Measurements from ENCODE around the gene SCRN1. TPM values are rescaled to one million over a fixed set of nuclear protein-coding genes. Genes with fewer than 3 reads are reported as not detected.

Gene SCRN1
- total RNA-seq, 2 donors from 2014 or later: 33.8 to 99.8 TPM

- TF ChIP-seq POLR2AphosphoS5 (IDR thresholded peaks at IDR 0.05) (no peak), CTCF (IDR thresholded peaks at IDR 0.05) (no peak), POLR2A (IDR thresholded peaks at IDR 0.05) (no peak)
- H3K9me3 ChIP-seq: no peaks in the 10 kb centered on the region
- H3K4me3 ChIP-seq: no peak overlapping the region
- 88% methylated on average over 4 of the region's 4 CpGs for WGBS
- H3K4me1 ChIP-seq (replicated peaks): no peaks in the 10 kb centered on the region
- no peak overlapping the region for H3K27ac ChIP-seq
- no peaks in the 10 kb centered on the region for H3K36me3 ChIP-seq
- intact Hi-C loops (cut with DNase I): no loop called here
- no peak for DNase-seq (ENCODE audit: low spot score)
- no peaks in the 10 kb centered on the region for H3K27me3 ChIP-seq (replicated peaks; ENCODE audit: insufficient read depth)
These were observed 35.8 kb downstream of the SCRN1 start for GRCh38 chr7:29953726-29954347.

- no peaks in the 10 kb centered on the region for H3K36me3 ChIP-seq
- intact Hi-C loops (cut with DNase I): no loop called here
- no peak for DNase-seq (ENCODE audit: low spot score)
- H3K4me3 ChIP-seq: no peak overlapping the region
- no peak overlapping the region for H3K27ac ChIP-seq
- H3K9me3 ChIP-seq: no peaks in the 10 kb centered on the region
- WGBS: 95% methylated on average over 8 of the region's 8 CpGs
- no peaks in the 10 kb centered on the region for H3K4me1 ChIP-seq (replicated peaks)
- TF ChIP-seq POLR2A (IDR thresholded peaks at IDR 0.05): no peak
- no peaks in the 10 kb centered on the region for H3K27me3 ChIP-seq (replicated peaks; ENCODE audit: insufficient read depth)
These were observed 38.4 kb downstream of the SCRN1 start for GRCh38 chr7:29951206-29951605.

- Histone ChIP-seq H3K9me3 (no peaks in the 10 kb centered on the region), H3K36me3 (no peaks in the 10 kb centered on the region), H3K27me3 (replicated peaks; ENCODE audit: insufficient read depth) (no peaks in the 10 kb centered on the region), H3K4me3 (no peak overlapping the region), H3K27ac (no peak overlapping the region), H3K4me1 (replicated peaks) (no peaks in the 10 kb centered on the region)
- DNase-seq (ENCODE audit: low spot score): no peak
- intact Hi-C loops (cut with DNase I): no loop called here
- 96% methylated on average over 8 of the region's 8 CpGs for WGBS
- TF ChIP-seq POLR2AphosphoS5 (IDR thresholded peaks at IDR 0.05) (no peak), POLR2A (IDR thresholded peaks at IDR 0.05) (no peak), CTCF (IDR thresholded peaks at IDR 0.05) (no peak)
These were observed 39.1 kb downstream of the SCRN1 start for GRCh38 chr7:29950480-29950879.

- Histone ChIP-seq H3K27ac (no peak overlapping the region), H3K9me3 (no peaks in the 10 kb centered on the region), H3K4me3 (no peak overlapping the region), H3K27me3 (replicated peaks; ENCODE audit: insufficient read depth) (no peaks in the 10 kb centered on the region), H3K4me1 (replicated peaks) (no peaks in the 10 kb centered on the region), H3K36me3 (no peaks in the 10 kb centered on the region)
- TF ChIP-seq POLR2A (IDR thresholded peaks at IDR 0.05) (no peak), CTCF (IDR thresholded peaks at IDR 0.05) (no peak), POLR2AphosphoS5 (IDR thresholded peaks at IDR 0.05) (no peak)
- intact Hi-C loops (cut with DNase I): no loop called here
- DNase-seq (ENCODE audit: low spot score): no peak
- WGBS: 81% methylated on average over 2 of the region's 2 CpGs
These were observed 41.0 kb downstream of the SCRN1 start for GRCh38 chr7:29948587-29948986.

- no peaks in the 10 kb centered on the region for H3K9me3 ChIP-seq
- no peak overlapping the region for H3K27ac ChIP-seq
- H3K4me3 ChIP-seq: no peak overlapping the region
- 76% methylated on average over 5 of the region's 5 CpGs for WGBS
- intact Hi-C loops (cut with DNase I): no loop called here
- no peaks in the 10 kb centered on the region for H3K4me1 ChIP-seq (replicated peaks)
- DNase-seq (ENCODE audit: low spot score): no peak
- no peaks in the 10 kb centered on the region for H3K27me3 ChIP-seq (replicated peaks; ENCODE audit: insufficient read depth)
- TF ChIP-seq CTCF (IDR thresholded peaks at IDR 0.05) (peak in 2 of 4 experiments; percentile 13 to 28), POLR2A (IDR thresholded peaks at IDR 0.05) (no peak)
- H3K36me3 ChIP-seq: no peaks in the 10 kb centered on the region
These were observed 43.0 kb downstream of the SCRN1 start for GRCh38 chr7:29946428-29947186.

Data from prostate gland (tissue), 2 donors.